GM21447 (cell line): ENCODE results near the gene FIBCD1.

Source experiments
- ATAC-seq: cut with Tn5 transposase; IDR thresholded peaks from one replicate; pipeline ENCODE4 v1.9.1; 2021; ENCODE audit not compliant: unreplicated experiment

The FIBCD1 gene

GRCh38 chr9:130897105-130897751, 41.8 kb downstream of the FIBCD1 start:
- ATAC-seq, result no peak

- ATAC-seq, result no peak
Measured at GRCh38 chr9:130896233-130897014, 42.6 kb downstream of the FIBCD1 start, which contains the start of gene QRFP. QRFP (minus strand) TSS chr9:130896812; CDS start chr9:130893838, 2,974 bp downstream.

- no peak for ATAC-seq
Measured at GRCh38 chr9:130895481-130896232, 43.4 kb downstream of the FIBCD1 start.

GRCh38 chr9:130895038-130895437, 44.0 kb downstream of the FIBCD1 start:
- ATAC-seq, result no peak

GRCh38 chr9:130894546-130894945, 44.5 kb downstream of the FIBCD1 start:
- no peak for ATAC-seq

GRCh38 chr9:130893341-130894101, 45.5 kb downstream of the FIBCD1 start:
- ATAC-seq, result no peak

- no peak for ATAC-seq
Measured at GRCh38 chr9:130892477-130893304, 46.4 kb downstream of the FIBCD1 start.

- no peak for ATAC-seq
Measured at GRCh38 chr9:130891688-130892476, 47.2 kb downstream of the FIBCD1 start.

GRCh38 chr9:130890870-130891687, 48.0 kb downstream of the FIBCD1 start:
- ATAC-seq, result no peak

- ATAC-seq, result no peak
Measured at GRCh38 chr9:130890124-130890523, 48.9 kb downstream of the FIBCD1 start.

GRCh38 chr9:130888146-130888885, 50.7 kb downstream of the FIBCD1 start:
- ATAC-seq, result no peak

GRCh38 chr9:130887494-130888144, 51.4 kb downstream of the FIBCD1 start:
- no peak for ATAC-seq

- no peak for ATAC-seq
Measured at GRCh38 chr9:130886981-130887380, 52.1 kb downstream of the FIBCD1 start.

GRCh38 chr9:130885484-130886375, 53.3 kb downstream of the FIBCD1 start:
- no peak for ATAC-seq

GRCh38 chr9:130884542-130885483, 54.2 kb downstream of the FIBCD1 start:
- no peak for ATAC-seq
